ENCODE measurements around the gene NUP43.
A peak's percentile ranks its signal among the peaks of the same experiment; 100 is the strongest.
"Not testable (repeated sequence)": the region's sequence is repeated elsewhere in the genome, so short reads cannot be mapped to it uniquely, and the experiment has no call there.

The NUP43 gene

DNA sequence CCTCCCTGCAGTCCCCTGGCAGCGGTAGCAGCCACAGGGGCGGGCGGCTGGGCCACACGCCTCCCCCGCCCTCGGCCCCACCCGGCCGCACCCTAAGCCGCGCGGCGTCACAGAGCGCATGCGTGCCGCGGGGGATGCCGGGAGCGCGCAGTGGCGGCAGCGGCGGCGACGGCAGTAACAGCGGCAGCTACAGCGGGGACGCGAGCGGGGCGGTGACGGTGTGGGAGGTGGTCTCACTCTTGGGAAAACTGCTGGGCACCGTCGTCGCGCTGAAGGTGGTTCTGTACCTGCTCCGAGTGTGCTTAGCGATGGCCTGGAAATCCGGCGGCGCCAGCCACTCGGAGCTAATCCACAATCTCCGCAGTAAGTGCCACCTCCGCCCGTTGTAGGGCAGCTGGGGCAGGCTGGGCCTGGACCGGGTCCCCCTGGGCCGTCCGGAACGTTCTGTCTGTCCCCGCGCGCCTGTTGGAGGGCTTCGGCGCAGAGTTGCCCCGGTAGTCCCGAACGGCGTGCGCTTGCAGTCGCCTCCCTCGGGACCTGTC, 3.3 kb upstream of the NUP43 start, which contains the start of gene PCMT1:
Gene PCMT1, plus strand, starts transcription at position 148 of the 542 bp plus-strand sequence. Its CDS starts 161 bp downstream, at position 309.
- DNase-seq (ENCODE audit: low read depth, low spot score): peak; percentile 92
- peak within 1 kb of the TSS; percentile 76 for H3K4me3 ChIP-seq (ENCODE audit: low read depth, low read length)
- in situ Hi-C loops (cut with HindIII; ENCODE audit: low sequenced_read_pairs): no loop called here
- TF ChIP-seq, protein P1, sequence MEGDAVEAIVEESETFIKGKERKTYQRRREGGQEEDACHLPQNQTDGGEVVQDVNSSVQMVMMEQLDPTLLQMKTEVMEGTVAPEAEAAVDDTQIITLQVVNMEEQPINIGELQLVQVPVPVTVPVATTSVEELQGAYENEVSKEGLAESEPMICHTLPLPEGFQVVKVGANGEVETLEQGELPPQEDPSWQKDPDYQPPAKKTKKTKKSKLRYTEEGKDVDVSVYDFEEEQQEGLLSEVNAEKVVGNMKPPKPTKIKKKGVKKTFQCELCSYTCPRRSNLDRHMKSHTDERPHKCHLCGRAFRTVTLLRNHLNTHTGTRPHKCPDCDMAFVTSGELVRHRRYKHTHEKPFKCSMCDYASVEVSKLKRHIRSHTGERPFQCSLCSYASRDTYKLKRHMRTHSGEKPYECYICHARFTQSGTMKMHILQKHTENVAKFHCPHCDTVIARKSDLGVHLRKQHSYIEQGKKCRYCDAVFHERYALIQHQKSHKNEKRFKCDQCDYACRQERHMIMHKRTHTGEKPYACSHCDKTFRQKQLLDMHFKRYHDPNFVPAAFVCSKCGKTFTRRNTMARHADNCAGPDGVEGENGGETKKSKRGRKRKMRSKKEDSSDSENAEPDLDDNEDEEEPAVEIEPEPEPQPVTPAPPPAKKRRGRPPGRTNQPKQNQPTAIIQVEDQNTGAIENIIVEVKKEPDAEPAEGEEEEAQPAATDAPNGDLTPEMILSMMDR (IDR thresholded peaks at IDR 0.05; ENCODE audit: low read depth, low read length): no peak

DNA sequence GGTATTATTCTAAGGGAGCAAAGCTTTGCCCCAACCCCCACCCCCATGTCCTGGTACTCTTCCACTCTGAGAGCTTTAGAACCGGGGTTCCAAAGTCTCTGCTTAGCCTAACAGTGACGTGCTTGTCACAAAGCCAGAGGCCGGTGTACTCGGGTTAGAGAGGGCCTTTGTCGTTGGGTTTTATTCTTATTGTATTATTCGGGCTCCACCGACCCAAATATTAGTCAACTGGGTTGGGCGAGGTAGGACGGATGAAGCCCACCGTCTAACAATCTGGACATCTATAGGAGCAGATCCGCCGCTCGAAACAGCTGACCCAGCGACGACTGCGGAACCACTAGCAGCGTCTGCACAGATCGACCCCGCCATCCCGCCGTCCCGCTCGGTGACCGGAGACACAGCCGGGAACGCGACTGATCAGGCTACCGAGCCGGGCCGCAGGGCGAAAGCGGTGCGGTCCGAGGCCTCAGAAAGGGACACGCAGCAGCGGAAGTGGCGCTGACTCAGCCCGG, 2.8 kb upstream of the NUP43 start:
- in situ Hi-C loops (cut with HindIII; ENCODE audit: low sequenced_read_pairs); DNase-seq (ENCODE audit: low read depth, low spot score): not testable (repeated sequence)
- H3K4me3 ChIP-seq (ENCODE audit: low read depth, low read length): peak overlapping the region; percentile 76

DNA sequence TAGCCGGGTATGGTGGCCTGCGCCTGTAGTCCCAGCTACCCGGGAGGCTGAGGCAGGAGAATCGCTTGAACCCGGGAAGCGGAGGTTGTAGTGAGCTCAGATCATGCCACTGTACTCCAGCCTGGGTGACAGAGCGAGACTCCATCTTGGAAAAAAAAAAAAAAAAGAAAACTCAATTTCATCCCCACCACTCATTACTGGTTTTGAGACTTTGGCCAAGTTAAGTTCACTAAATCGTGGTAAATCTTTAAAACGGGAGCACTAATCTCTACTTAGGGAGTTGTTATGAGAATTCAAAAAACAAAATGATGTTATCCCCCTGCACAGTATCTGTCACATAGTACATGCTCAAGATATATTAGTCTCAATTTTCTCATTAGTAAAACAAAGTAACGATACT, 1.1 kb downstream of the NUP43 start:
- peak overlapping the region; percentile 68 for H3K4me3 ChIP-seq (ENCODE audit: low read depth, low read length)
- DNase-seq (ENCODE audit: low read depth, low spot score); in situ Hi-C loops (cut with HindIII; ENCODE audit: low sequenced_read_pairs): not testable (repeated sequence)

DNA sequence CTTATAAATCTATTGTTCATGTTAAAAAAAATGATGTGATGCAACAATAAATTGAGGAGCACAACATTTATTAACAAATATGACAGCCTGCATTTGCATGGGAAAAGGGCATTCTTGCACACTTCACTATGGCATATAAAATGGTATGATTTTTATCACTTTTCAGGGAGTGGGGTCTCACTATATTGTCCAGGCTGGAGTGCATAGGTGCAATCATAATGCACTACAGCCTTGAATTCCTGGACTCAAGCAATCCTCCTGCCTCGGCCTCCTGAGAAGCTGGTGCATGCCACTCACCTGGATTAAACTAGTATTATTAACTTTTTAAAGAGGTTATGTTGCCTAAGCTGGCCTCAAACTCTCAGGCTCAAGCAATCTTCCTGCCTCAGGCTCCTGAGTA, 11.4 kb downstream of the NUP43 start:
- in situ Hi-C loops (cut with HindIII; ENCODE audit: low sequenced_read_pairs): no loop called here
- no peak for DNase-seq (ENCODE audit: low read depth, low spot score)
- H3K4me3 ChIP-seq (ENCODE audit: low read depth, low read length): no peak overlapping the region
- TF ChIP-seq, protein P1 (IDR thresholded peaks at IDR 0.05; ENCODE audit: low read depth, low read length): no peak

DNA sequence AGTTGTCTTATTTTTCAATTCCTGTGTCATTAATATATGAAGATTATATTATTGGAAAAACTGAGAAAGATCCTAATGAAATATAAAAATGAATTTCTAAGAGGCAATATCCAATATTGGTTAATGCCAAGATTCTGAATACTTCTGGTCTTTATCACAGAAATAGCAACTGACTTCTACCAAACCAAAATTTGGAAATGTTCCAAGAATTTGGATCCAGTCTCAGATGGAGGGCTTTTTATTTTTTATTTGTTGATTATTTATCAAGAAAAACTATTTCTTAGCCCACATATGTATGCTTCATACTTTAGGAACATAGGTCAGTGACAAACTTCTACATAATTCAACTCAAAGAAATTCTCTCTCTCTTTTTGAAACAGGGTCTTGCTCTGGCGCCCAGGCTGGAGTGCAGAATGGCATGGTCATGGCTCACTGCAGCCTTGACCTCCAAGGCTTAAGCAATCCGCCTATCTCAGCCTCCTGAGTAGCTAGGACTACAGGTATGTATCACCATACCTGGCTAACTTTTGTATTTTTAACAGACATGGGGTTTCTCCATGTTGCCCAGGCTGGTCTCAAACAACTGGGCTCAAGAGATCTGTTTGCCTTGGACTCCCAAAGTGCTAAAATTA, 13.1 kb downstream of the NUP43 start:
- TF ChIP-seq, protein P1 (IDR thresholded peaks at IDR 0.05; ENCODE audit: low read depth, low read length): no peak
- in situ Hi-C loops (cut with HindIII; ENCODE audit: low sequenced_read_pairs): no loop called here

DNA sequence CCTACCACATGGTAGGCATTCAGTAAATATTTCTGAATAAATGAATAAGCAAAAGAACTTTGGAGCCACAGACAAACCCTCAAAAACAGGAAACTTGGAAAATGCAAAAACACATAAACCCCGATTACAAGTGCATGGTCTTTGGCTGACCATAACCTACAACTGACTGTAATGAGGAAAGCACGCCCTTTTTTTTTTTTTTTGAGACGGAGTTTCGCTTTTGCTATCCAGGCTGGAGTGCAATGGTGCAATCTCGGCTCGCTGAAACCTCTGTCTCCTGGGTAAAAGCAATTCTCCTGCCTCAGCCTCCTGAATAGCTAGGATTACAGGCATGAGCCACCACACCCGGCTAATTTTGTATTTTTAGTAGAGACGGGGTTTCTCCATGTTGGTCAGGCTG, 16.5 kb downstream of the NUP43 start:
- in situ Hi-C loops (cut with HindIII; ENCODE audit: low sequenced_read_pairs): no loop called here
- H3K4me3 ChIP-seq (ENCODE audit: low read depth, low read length): no peak overlapping the region
- DNase-seq (ENCODE audit: low read depth, low spot score): no peak
- TF ChIP-seq, protein P1 (IDR thresholded peaks at IDR 0.05; ENCODE audit: low read depth, low read length): no peak

More for the DNA sequence above, 13.1 kb downstream of the NUP43 start:
- no peak for DNase-seq (ENCODE audit: low read depth, low spot score)
- no peak overlapping the region for H3K4me3 ChIP-seq (ENCODE audit: low read depth, low read length)

DNA sequence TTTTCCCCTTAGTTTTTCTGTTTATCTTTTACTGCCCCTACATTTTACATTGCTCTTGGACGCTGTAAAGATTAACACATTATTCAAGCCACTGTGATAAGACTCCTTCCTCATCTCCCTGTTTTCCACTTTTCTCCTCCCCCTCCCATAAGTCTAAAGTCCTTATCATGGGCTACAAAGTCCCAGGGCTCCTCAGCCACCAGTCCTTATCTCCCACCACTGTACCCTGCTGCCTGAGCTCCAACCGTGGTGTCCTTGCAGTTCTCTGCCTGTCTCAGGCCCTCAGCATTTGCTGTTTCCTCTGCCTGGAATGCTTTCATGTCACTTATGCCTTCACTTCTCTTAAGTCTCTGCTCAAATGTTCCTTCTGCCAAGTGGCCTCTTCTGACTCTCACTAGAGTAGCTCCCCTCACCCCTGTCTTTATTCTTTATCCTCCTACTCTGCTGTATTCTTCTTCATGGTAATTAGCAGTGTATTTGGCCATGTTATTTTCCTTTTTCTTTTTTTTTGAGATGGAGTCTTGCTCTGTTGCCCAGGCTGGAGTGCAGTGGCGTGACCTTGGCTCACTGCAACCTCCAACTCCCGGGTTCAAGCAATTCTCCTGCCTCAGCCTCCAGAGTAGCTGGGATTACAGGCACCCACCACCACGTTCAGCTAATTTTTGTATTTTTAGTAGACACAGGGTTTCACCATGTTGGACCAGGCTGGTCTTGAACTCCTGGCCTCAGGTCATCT, 17.7 kb downstream of the NUP43 start:
- no peak for DNase-seq (ENCODE audit: low read depth, low spot score)
- no peak overlapping the region for H3K4me3 ChIP-seq (ENCODE audit: low read depth, low read length)

More for the DNA sequence above, 17.7 kb downstream of the NUP43 start:
- in situ Hi-C loops (cut with HindIII; ENCODE audit: low sequenced_read_pairs): no loop called here
- TF ChIP-seq, protein P1 (IDR thresholded peaks at IDR 0.05; ENCODE audit: low read depth, low read length): no peak

Data from astrocyte of the spinal cord (primary cell).